Cerebellar cortex (tissue), 1 donor: Measurements from ENCODE around the gene TREX2.

Experiments used
- DNase-seq: peaks from one replicate; pipeline ENCODE4 v3.0.0-alpha.2; 2015; ENCODE audit warnings: low spot score

Gene TREX2

DNA sequence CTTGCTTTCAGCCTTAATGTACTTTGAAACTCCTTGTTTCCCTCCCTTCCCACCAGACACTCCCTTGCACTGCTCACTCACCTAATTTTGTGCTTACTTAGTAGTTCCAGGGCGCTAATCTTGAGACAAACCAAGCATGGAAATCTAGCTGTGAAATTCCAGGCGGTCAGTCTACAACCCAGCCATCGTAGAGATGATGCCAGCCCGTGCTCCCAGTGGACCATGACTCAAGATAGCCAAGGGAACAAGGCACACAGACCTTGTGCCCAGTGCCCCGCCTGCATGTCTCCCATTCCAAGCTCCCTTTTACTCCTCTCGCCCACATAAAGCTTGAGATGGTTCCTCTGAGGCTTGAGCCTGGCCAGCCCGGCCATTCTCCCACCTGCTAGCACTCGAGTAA, 11.1 kb downstream of the TREX2 start:
- no peak for DNase-seq

DNA sequence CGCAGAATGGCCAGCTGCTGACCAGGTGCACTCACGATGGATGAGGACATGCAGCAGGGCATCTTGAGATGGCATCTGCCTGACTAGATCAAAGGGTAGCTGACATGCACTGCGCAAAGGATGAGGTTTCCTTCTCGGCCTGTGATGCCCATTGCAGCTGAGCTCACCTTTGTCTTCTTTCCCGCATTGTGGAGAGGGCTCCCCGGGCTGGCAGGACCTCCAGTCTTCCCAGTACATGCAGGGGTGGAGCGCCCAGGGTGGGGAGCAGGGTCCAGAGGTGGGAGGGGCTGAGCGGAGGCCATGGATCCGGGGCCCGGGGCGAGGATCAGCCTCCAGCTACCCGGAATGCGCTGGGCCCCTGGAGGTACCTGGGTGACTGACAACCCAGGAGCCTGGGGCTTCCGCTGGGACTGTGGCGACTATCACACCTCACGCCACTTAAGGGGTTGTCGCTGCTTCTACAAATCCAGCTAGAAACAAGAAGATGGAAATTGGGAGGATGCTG, 12.0 kb downstream of the TREX2 start:
- no peak for DNase-seq

GRCh38 chrX:153433161-153433680, 12.6 kb downstream of the TREX2 start:
- DNase-seq: no peak

GRCh38 chrX:153430796-153431195, 15.1 kb downstream of the TREX2 start:
- no peak for DNase-seq

- no peak for DNase-seq
Measured at GRCh38 chrX:153426204-153426603, 19.7 kb downstream of the TREX2 start.

DNA sequence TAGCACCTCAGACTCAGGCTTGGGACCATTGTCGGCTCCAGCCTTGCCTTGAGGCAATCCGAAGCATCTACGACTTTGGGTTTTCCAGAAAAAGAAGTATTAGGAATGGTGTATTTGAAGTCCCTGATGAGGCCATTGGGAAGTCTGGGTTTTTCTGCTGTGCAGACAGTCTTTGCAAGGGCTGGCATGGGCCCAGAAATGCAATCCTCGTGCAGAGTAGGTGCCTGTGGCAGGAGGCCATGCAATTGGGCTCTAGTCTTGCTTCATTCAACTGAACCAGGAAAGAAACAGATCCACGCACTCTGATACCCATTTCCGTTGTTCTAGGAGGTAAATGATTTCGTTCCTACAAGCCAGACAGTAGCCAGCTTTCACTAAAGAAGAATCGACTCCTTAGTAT, 22.2 kb downstream of the TREX2 start:
- no peak for DNase-seq

DNA sequence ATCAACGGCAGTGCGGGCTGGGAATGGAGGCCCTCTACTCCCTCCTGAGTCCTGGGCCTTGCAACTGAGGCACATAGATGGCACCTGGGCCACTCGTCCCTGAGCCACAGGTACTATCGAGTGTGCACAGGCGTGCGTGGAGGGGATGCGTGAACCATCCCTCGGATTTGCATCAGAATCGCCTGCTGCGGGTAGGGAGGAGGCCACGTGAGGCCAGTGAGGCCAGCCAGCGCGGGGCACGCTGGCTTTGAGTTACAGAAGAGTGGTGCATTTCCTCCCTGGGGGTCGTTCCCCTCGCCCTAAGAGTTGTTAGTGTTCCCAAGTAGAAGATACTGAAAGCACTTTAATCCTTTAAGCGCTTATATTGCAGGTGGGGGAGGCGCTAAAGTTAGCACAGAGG, 24.0 kb downstream of the TREX2 start:
- DNase-seq: no peak

- DNase-seq: no peak
Measured at GRCh38 chrX:153420851-153421599, 24.8 kb downstream of the TREX2 start.

DNA sequence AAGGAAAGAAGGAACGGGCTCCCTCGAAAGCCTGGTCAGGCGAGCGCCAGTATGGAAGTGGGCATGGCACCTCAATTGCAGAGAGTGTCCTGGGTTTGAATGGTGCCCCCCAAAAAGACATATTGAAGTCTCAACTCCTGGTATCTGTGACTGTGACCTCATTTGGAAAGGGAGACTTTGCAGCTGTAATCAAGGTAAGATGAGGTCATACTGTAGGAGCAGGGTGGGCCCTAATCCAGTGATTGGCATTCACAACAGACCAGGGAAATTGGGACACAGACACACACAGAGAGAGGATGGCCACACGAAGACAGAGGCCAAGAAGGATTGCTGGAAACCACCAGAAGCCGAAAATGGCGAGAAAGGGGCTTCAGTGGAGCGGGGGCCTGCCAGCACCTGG, 28.2 kb downstream of the TREX2 start:
- DNase-seq: no peak

DNA sequence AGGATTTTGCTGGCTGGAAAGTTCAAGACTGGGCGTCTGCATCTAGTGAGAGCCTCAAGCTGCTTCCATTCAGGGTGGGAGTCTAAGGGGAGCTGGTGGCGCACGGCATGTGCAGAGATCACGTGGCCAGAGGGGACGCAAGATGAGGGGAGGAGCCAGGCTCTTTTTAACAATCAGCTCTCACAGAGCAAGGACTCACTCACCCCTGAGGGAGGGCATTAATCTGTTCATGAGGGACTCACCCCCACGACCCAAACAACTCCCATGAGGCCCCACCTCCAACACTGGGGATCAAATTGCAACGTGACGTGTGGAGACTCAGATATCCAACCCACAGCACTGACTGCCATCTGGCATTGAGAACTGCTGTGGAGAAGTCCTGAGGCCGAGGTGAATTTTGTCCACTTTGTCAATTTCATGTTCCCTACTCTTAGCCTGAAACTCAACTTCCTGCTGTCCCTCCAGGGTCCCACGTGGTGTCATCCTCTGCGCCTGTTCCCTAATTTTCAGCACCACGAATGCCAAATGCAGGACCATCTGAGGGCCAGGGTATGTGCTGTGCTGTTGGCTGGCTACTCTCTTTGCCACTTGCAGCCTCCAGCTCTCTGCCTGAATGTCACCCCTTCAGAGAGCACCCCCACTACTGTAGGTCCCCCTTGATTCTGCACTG, 28.9 kb downstream of the TREX2 start:
- DNase-seq: no peak

DNA sequence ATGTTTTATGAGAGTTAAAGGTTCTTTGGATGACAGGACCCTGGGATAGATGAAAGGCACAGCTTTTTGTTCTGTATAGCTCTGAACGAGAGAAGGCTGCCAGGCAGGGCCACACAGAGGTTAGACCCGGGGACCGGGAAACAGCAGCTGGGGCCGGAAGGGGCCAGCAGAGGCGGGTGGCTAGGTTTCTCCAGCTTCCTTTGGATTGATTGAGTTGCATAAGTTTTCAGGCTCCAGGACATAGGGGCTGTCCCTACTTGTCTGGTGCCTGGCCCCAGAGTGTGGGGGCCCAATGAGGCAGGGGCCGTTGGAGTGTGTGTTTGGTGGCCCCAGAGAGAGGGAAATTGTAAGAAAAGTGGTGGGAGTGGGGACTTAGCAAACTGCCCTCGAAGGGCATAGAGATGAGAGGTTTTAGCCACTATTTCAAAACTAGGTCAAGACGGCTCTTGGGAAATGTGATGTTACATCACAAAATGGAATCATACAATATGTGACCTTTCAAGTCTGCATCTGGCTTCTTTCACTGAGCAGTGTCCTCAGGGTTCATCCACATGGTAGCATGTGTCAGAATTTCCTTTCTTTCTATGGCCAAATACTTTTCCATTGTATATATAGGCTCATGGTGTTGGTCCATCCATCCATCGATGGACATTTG, 30.9 kb downstream of the TREX2 start:
- no peak for DNase-seq

DNA sequence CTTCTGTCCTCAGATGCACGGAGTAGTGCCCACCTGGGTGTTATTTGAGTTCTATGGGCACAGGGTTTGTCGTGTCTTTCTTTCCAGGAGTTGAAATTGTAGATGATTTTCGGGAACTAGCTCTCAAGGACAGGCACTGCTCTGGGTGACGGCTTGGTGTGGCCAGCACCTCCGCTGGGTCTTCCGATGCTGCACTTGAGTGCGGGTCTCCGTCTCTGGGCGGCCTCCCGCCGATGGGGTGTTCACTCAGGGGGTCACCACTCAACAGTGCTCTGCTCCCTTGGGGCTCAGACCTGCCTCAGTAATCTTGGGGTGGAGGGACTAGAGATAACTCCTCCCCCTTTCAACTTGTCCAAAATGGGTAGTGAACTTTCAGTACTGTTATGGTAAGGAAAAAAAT, 32.1 kb downstream of the TREX2 start:
- DNase-seq: no peak

GRCh38 chrX:153412746-153413720, 32.8 kb downstream of the TREX2 start:
- peak; percentile 10 for DNase-seq

DNA sequence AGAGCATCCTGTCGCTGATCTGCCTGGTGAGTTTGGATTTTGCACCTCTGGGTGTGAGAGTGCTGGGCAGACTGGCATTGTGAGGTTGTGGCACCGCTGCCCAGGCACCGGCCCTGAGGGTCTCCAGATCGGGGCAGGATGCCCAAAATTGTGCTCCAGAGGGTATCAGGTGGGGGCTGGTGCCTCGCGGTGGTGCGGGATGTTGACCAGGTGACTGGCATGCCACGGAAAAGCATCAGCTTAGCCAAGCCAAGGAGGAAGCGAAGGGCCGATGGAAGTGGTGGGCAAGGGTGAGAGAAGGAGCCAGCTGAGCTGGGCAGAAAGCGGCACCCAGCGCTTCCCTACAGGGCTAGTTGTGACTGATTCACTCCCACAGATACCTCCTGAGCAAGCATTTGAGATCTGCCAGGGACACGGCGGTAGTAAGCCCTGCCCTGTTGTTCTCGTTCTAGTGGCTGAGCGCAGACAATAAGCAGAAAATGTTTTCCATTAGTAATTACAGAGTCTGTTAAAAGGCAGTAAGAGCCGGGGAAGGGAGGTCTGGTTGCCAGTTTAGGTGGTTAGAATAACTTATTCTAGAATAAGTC, 33.8 kb downstream of the TREX2 start:
- peak; percentile 21 for DNase-seq

DNA sequence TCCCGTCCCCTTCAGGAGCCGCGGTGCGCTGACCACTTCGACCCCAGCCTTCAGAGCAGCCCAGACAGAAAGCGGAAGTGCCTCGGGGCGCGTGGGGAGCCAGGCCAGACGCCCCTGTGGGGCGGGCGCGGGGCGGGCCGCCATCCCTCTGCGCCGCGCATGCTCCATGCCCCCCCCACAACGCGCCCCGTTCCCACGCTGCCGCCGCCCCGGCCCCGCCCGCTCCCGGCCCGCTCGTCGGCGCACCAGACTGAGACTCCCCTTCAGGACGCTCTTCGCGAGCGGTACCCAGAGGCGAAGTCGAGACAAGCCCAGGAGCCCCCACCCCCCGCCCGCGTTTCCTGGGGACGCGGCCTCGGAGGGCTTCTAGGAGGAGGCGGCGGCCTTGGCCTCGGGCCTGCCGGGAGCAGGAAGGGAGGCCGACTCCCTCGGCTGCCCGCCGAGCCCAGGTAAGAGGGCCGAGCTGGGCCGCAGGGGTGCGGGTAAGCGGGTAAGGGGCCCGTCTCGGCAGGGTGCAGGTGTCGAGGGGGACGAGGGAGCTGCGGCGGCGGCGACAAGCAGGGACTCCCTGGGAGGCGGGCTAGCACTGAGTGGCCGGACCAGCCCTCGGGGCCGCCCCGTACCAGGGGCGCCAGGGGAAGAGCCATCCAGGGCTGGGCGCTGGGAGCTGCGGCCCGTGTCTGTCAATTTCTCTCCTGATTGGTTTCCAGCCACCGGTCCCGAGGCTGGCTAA, 34.4 kb downstream of the TREX2 start, which contains the start of gene ZFP92:
ZFP92 (plus strand) TSS at position 218 of the 733 bp plus-strand sequence. CDS start 6,851 bp downstream, outside the sequence.
- DNase-seq: peak; percentile 5

DNA sequence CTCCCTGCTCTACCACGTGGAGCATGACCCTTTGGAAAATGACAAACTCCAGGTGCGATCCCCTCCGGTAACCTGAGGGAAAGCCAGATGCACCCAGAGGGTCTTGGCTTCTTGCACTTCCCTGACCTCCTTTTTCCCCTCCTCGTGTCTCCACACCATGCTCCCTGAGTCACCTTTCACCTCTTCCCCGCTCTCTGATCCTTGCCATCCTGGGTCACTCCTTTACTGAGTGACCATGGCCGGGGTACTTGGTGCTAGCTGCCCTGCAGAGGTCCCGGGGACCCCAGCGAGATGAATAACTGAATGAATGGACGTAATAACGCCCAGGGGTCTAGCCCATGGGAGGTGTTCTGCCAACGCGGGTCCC, 35.0 kb downstream of the TREX2 start:
- DNase-seq: no peak

DNA sequence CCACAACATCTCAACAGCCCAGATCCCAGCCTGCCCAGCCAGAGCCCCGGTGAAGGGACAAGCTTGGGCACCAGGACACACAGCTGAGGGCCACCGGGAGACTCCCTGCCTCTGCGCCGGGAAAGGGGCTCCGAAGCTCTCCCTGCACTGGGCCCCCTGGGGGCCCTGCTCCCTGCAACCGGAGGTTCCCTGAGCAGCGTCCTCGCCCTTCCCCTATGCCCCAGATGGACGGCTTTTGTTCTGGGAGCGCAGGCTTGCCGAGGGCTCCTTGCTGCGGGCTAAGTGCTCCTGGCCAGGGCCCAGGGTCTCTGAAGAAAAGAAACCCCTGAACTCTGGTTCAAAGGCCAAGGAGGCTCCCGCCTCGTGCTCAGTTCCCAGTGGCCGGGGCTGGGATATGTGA, 35.5 kb downstream of the TREX2 start:
- no peak for DNase-seq

- DNase-seq: no peak
Measured at GRCh38 chrX:153409414-153410101, 36.3 kb downstream of the TREX2 start.

- DNase-seq: no peak
Measured at GRCh38 chrX:153408871-153409351, 36.9 kb downstream of the TREX2 start.
